ENCODE measurements around the gene PCYT1B.
"Not testable (repeated sequence)": the region's sequence is repeated elsewhere in the genome, so short reads cannot be mapped to it uniquely, and the experiment has no call there.

Gene PCYT1B

GRCh38 chrX:24659106-24659505 lies 12.0 kb upstream of the PCYT1B start:
- Histone ChIP-seq H3K27ac (ENCODE audit: poor library complexity, severe bottlenecking) (no peak overlapping the region), H3K36me3 (ENCODE audit: low read depth) (no peaks in the 10 kb centered on the region), H3K4me3 (ENCODE audit: severe bottlenecking) (no peak overlapping the region), H3K4me1 (ENCODE audit: insufficient read depth, poor library complexity, severe bottlenecking) (no peaks in the 10 kb centered on the region), H3K27me3 (ENCODE audit: insufficient read depth, poor library complexity, severe bottlenecking) (no peaks in the 10 kb centered on the region), H3K9me3 (ENCODE audit: severe bottlenecking) (no peaks in the 10 kb centered on the region)
- DNase-seq (ENCODE audit: low spot score), result no peak
- no peak for TF ChIP-seq CTCF (IDR thresholded peaks at IDR 0.05; ENCODE audit: poor library complexity, severe bottlenecking)
- no peak for ATAC-seq (ENCODE audit: low read depth)

GRCh38 chrX:24658421-24658820 lies 11.3 kb upstream of the PCYT1B start:
- no peak overlapping the region for H3K27ac ChIP-seq (ENCODE audit: poor library complexity, severe bottlenecking)
- no peak for DNase-seq (ENCODE audit: low spot score)
- ATAC-seq (ENCODE audit: low read depth), result no peak
- H3K9me3 ChIP-seq (ENCODE audit: severe bottlenecking), result no peaks in the 10 kb centered on the region
- no peaks in the 10 kb centered on the region for H3K4me1 ChIP-seq (ENCODE audit: insufficient read depth, poor library complexity, severe bottlenecking)
- H3K36me3 ChIP-seq (ENCODE audit: low read depth), result no peaks in the 10 kb centered on the region
- TF ChIP-seq CTCF (IDR thresholded peaks at IDR 0.05; ENCODE audit: poor library complexity, severe bottlenecking), result no peak
- H3K27me3 ChIP-seq (ENCODE audit: insufficient read depth, poor library complexity, severe bottlenecking), result no peaks in the 10 kb centered on the region
- no peak overlapping the region for H3K4me3 ChIP-seq (ENCODE audit: severe bottlenecking)

GRCh38 chrX:24657671-24658386 lies 10.7 kb upstream of the PCYT1B start:
- ATAC-seq (ENCODE audit: low read depth) (no peak), DNase-seq (ENCODE audit: low spot score) (no peak)
- no peaks in the 10 kb centered on the region for H3K27me3 ChIP-seq (ENCODE audit: insufficient read depth, poor library complexity, severe bottlenecking)
- H3K27ac ChIP-seq (ENCODE audit: poor library complexity, severe bottlenecking), result no peak overlapping the region
- TF ChIP-seq CTCF (IDR thresholded peaks at IDR 0.05; ENCODE audit: poor library complexity, severe bottlenecking), result no peak
- no peaks in the 10 kb centered on the region for H3K4me1 ChIP-seq (ENCODE audit: insufficient read depth, poor library complexity, severe bottlenecking)
- H3K9me3 ChIP-seq (ENCODE audit: severe bottlenecking), result no peaks in the 10 kb centered on the region
- H3K36me3 ChIP-seq (ENCODE audit: low read depth), result no peaks in the 10 kb centered on the region
- H3K4me3 ChIP-seq (ENCODE audit: severe bottlenecking), result no peak overlapping the region

DNA sequence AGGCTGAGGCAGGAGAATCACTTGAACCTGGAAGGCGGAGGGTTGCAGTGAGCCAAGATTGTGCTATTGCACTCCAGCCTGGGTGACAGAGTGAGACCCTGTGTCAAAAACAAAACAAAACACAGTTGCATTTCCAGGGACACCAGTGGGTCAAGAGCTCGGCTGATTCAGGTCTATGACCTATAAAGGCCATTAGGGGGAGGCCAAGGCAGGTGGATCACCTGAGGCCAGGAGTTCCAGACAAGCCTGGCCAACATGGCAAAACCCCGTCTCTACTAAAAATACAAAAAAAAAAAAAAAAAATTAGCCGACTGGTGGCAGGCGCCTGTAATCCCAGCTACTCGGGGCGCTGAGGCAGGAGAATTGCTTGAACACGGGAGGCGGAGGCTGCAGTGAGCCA lies 8.5 kb upstream of the PCYT1B start:
- not testable (repeated sequence) for H3K36me3 ChIP-seq (ENCODE audit: low read depth); H3K27me3 ChIP-seq (ENCODE audit: insufficient read depth, poor library complexity, severe bottlenecking); H3K4me1 ChIP-seq (ENCODE audit: insufficient read depth, poor library complexity, severe bottlenecking); H3K4me3 ChIP-seq (ENCODE audit: severe bottlenecking); ATAC-seq (ENCODE audit: low read depth); H3K9me3 ChIP-seq (ENCODE audit: severe bottlenecking); H3K27ac ChIP-seq (ENCODE audit: poor library complexity, severe bottlenecking); DNase-seq (ENCODE audit: low spot score)

GRCh38 chrX:24651783-24652182 lies 4.6 kb upstream of the PCYT1B start:
- H3K9me3 ChIP-seq (ENCODE audit: severe bottlenecking), result no peaks in the 10 kb centered on the region
- H3K4me1 ChIP-seq (ENCODE audit: insufficient read depth, poor library complexity, severe bottlenecking), result no peaks in the 10 kb centered on the region
- DNase-seq (ENCODE audit: low spot score), result no peak
- no peak for ATAC-seq (ENCODE audit: low read depth)
- no peak for TF ChIP-seq CTCF (IDR thresholded peaks at IDR 0.05; ENCODE audit: poor library complexity, severe bottlenecking)
- no peak overlapping the region for H3K4me3 ChIP-seq (ENCODE audit: severe bottlenecking)
- no peak overlapping the region for H3K27ac ChIP-seq (ENCODE audit: poor library complexity, severe bottlenecking)
- H3K27me3 ChIP-seq (ENCODE audit: insufficient read depth, poor library complexity, severe bottlenecking), result no peaks in the 10 kb centered on the region
- no peaks in the 10 kb centered on the region for H3K36me3 ChIP-seq (ENCODE audit: low read depth)
